DMS153 (cell line): ENCODE results near the gene METTL22.

Experiments used
- DNase-seq: peaks from one replicate; lab custom pipeline; 2025; lab: John Stamatoyannopoulos, UW

Gene METTL22

GRCh38 chr16:8668113-8668512 is 46.6 kb downstream of the METTL22 start:
- no peak for DNase-seq

DNA sequence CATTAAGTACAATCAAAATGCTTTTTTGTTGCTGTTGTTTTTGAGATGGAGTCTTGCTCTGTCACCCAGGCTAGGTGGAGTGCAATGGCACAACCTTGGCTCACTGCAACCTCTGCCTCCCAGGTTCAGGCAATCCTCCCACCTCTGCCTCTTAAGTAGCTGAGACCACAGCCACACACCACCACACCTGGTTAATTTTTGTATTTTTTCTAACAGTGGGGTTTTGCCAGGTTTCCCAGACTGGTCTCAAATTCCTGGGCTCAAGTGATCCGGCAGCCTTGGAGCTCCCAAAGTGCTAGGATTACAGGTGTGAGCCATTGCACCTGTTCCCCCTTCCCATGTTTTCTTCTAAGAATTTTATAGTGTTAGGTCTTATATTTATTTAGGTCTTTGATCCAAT is 48.0 kb downstream of the METTL22 start:
- DNase-seq = no peak

GRCh38 chr16:8670014-8670560 is 48.6 kb downstream of the METTL22 start:
- no peak for DNase-seq

- no peak for DNase-seq
Observed at GRCh38 chr16:8673611-8674412, 52.3 kb downstream of the METTL22 start.

- peak; percentile 70 for DNase-seq
Observed at GRCh38 chr16:8674413-8675022, 53.0 kb downstream of the METTL22 start, which contains the start of gene ABAT. Gene ABAT (plus strand): TSS chr16:8674617. CDS start chr16:8735740, 61,123 bp downstream.

GRCh38 chr16:8675183-8676159 is 54.0 kb downstream of the METTL22 start:
- DNase-seq = no peak

- DNase-seq = no peak
Observed at GRCh38 chr16:8676160-8676547, 54.7 kb downstream of the METTL22 start.

- no peak for DNase-seq
Observed at GRCh38 chr16:8676737-8677375, 55.4 kb downstream of the METTL22 start.

- DNase-seq = no peak
Observed at GRCh38 chr16:8677481-8677880, 56.0 kb downstream of the METTL22 start.

DNA sequence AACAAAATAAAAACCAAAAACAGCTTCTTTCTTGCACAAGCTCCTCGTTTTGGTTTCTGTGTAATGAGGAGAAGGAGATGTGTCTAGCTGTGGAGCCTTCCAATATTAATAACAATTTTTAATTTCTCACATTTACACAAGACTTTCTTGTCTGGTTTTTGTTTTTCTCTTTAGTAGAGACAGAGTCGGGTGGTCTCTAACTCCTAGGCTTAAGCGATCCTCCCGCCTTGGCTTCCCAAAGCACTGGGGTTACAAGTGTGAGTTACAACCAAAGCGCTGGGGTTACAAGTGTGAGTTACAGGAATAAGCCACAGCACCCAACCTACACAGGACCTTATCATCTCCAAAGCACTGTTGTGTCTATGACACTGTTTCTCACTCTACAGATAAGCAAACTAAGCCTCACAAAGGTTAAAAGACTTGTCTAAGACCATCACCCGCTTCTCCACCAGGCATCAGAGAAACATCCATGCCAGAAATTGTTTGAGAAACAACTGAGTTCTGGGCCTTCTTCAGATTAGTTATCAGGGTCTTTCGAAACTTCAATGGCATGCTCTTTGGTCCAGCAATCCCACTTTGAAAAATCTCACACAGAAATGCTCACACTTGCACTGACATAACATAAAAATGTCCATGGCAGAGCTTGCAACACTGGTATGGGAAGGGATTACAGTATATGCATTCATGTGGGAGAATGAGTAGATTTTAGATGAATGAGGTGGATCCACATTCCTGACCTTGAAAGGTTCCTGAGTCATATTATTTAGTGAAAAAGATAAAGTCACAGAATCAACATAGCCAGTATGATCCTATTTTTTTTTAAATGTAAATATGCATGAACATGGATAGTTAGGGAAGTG is 56.8 kb downstream of the METTL22 start:
- no peak for DNase-seq

DNA sequence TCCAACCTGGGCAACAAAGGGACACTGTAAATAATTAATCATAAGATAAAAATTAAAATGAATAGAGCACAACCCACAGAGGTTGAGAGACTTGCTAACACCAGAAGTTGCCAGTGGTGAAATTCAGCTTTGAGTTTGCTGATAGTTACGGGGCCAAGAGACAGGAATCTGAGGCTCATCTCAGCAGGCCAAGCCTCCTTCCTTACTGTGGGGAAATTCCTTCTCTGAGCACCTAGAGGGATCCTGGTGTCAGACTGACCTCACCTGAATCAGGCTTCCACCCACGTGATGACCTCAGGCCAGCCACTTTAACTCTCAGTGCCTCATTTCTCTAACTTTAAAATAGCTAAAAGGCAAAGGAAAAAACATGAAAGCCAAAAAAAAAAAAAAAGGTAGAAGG is 57.7 kb downstream of the METTL22 start:
- DNase-seq = no peak

GRCh38 chr16:8682551-8683259 is 61.2 kb downstream of the METTL22 start:
- DNase-seq = no peak

DNA sequence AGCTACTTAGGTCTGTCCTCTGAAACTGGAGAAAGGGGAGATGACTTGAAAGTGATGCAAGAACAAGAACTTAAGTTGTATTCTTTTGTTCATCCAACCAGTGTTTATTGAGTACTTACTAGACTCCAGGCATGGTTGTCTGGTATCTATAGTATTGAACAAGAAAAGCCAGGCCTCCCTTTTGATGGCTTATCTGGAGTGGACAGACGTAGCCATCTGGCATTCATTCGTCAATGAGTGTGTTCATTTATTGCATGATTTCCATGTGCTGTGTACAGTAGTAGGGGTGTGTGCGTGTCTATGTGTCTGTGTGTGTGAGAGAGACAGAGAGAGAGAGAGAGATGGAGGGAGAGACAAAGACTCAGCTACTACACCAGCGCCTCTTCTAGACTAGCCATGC is 62.1 kb downstream of the METTL22 start:
- DNase-seq = no peak

- DNase-seq = no peak
Observed at GRCh38 chr16:8685617-8686016, 64.1 kb downstream of the METTL22 start.

- DNase-seq = peak; percentile 43
Observed at GRCh38 chr16:8686031-8686621, 64.6 kb downstream of the METTL22 start.

GRCh38 chr16:8686879-8687278 is 65.4 kb downstream of the METTL22 start:
- DNase-seq = no peak

GRCh38 chr16:8689686-8690085 is 68.2 kb downstream of the METTL22 start:
- DNase-seq = no peak

DNA sequence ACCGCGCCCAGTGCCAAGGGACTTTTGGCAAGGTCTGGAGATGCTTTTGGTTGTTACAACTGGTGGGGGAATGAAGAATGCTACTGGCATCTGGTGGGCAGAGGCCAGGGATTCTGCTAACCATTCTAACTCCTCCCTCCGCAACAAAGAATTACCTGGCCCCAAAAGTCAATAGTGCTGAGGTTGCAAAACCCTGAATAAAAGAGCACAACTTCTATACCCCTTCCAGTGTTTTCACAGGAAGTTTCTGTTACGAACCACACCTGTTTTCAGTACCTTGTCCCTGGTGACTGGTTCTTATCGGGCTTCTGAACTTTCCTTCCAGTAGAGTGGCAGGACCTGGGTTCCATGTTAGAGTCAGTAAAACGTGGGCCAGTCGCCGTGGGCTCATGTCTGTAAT is 70.2 kb downstream of the METTL22 start:
- no peak for DNase-seq
